ENCODE results near the gene RAPSN.

GRCh38 chr11:47480762-47481161, 31.8 kb upstream of the RAPSN start:
- TF ChIP-seq CTCF (IDR thresholded peaks at IDR 0.05): no peak
- TF ChIP-seq EP300 (IDR thresholded peaks at IDR 0.05): no peak
- TF ChIP-seq POLR2A (IDR thresholded peaks at IDR 0.05): no peak

Data from upper lobe of left lung (tissue), 4 donors.